HTR-8/SVneo (cell line): Measurements from ENCODE around the gene LEMD2.
"Not testable (repeated sequence)": the region's sequence is repeated elsewhere in the genome, so short reads cannot be mapped to it uniquely, and the experiment has no call there.

Experiments
- DNase-seq: peaks from one replicate; pipeline ENCODE4 v3.0.0; 2011; ENCODE audit warnings: low spot score, mixed read lengths; ENCODE audit not compliant: insufficient read length
- FAIRE-seq: peaks from 2 replicates; lab custom pipeline; 2011; peaks lifted over from hg19 to GRCh38; lab: Jason Lieb, UNC

Gene LEMD2

DNA sequence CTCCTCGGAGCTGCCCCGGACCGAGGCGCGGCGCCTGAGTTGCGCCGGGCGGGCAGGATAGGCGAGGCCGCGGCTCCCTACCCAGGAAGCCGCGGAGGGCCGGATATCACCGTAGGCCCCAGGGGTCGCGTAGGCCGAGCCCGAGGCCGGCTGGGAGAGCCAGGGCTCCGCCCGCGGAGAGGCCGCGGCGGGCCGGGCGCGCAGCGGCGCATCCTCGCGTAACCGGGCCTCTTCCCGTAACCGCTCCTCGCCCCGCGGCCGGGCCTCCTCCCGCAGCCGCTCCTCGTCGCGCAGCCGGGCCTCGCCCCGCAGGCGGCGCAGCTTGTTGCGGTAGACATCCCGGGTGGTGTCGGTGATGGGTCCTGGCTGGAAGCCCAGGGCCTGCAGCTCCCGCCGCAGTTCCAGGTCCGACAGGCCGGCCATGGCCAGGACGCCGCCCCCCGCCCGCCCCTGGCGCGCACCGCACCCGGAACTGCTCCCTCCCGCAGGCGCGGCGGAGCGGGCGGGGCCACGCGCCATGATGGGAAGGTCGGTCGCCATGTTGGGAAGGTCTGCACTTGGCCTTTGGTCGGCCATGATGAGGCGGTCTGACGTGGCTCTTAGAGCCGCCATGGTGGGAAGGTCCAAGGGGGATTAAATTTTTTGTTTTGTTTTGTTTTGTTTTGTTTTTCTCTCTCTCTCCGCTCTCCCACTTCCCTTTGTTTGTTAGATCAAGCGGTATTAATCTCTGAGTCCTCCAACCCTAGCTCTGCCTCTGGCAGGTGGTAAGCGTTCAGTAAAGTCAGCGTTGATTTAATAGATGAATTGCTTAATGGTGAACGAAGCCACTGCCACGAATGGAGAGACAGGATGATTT, at the start of gene LEMD2:
TSS of gene LEMD2 (minus strand) at position 437 of the 856 bp plus-strand sequence. CDS start at position 423, 14 bp downstream.
- FAIRE-seq, result peak; percentile 96

DNA sequence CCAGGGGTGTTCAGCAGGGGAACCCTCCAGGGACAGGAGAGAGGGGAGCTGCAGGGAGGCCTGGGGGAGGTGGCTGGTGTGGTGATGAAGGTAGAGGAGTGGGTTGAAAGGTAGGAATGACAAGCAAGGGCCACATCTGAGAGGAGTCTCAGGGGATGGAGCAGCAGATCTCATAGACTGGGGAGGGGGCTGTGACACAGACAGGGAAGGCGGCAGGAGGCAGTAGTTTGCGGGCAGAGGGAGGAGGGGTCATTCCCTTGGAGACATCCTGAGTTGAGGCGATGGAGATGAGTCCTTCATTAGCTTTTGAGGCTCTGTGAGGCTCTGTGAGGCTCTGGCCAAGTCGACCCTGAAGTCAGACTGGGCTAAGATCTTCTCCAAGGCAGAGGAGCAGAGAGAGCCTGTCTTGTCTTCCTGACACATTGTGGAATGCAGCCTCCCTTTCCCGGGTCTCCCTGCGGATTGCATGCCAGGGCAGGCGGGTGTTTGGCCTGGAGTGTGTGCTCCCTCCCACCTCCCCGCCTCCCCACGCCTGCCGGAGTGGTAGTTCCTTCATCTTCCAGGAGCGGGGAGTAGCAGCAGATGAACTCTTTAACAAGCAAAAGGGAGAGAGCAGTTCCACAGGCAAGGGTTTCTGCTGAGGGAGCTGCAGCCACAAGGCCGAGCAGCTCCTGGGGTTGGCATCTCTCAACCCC, 49.2 kb upstream of the LEMD2 start:
- peak; percentile 57 for DNase-seq
- FAIRE-seq, result peak; percentile 85

More for the DNA sequence above, at the start of gene LEMD2:
- DNase-seq, result peak; percentile 90

- no peak for DNase-seq
- FAIRE-seq, result no peak
Observed at GRCh38 chr6:33836806-33837469, 48.0 kb upstream of the LEMD2 start.

GRCh38 chr6:33834401-33835392, 45.8 kb upstream of the LEMD2 start:
- FAIRE-seq (no peak), DNase-seq (no peak)

DNA sequence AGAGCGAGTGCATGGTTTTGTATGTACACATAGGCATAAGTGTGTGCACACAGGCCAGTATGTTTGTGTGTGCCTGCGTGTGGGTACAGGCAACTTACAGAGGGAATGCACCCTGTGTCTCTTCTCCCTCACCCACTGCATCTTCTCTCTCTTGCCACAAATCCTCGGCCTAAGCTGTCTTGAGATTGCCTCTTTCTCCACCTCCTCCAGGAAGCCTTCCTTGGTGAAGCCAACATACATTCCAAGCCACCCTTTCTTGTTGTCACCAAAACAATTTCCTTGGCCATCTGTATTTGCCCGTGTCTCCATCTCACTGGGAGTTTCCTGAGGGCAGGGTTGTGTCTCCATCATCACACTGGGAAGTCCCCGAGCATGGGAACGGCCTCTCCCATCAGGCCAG, 44.7 kb upstream of the LEMD2 start:
- no peak for DNase-seq
- no peak for FAIRE-seq

DNA sequence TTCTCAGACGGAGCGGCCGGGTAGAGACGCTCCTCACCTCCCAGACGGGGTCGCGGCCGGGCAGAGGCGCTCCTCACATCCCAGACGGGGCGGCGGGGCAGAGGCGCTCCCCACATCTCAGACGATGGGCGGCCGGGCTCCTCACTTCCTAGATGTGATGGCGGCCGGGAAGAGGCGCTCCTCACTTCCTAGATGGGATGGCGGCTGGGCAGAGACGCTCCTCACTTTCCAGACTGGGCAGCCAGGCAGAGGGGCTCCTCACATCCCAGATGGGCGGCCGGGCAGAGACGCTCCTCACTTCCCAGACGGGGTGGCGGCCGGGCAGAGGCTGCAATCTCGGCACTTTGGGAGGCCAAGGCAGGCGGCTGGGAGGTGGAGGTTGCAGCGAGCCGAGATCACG, 43.9 kb upstream of the LEMD2 start:
- not testable (repeated sequence) for FAIRE-seq, DNase-seq

DNA sequence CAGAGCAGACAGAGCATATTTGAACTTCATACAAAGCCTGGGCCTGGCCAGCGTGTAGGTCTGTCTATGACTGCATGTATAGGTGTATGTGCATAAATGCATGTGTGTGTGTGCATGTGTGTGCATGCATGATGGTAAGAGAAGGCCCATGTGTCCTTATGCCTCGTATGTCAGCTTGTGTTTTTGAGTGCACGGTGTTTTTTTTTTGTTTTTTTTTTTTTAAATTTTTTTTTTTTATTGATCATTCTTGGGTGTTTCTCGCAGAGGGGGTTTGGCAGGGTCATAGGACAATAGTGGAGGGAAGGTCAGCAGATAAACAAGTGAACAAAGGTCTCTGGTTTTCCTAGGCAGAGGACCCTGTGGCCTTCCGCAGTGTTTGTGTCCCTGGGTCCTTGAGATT, 42.8 kb upstream of the LEMD2 start:
- not testable (repeated sequence) for DNase-seq, FAIRE-seq

DNA sequence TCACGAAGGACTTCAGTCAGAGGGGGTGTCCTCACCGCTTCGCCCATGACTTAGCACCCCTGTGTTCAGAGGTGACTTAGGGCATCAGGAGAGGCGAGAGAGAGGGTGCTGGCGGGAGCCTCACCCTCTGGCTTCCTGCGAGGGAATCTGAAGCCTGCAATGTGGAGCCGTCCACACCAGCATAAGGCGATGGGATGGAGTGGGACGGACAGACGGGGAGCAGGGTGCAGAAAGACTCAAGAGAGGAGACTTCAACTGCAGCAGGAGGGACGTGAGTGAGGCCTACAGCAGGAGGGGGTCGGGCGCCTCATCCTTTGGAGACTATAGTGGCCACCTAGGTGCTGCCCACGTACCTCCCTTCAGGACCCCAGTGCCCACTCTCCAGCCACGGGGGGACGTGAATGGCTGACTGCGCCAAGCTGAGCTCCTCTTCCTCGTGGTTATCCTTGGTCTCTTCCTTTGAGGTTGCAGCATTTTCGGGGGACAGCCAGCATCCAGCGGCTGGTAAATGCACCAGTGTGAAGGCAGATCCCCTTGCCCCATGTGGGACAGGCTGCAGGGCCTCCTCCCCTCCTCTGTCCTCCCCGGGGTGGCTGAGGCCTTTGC, 41.8 kb upstream of the LEMD2 start:
- no peak for DNase-seq
- FAIRE-seq, result no peak

GRCh38 chr6:33828764-33829731, 40.1 kb upstream of the LEMD2 start:
- FAIRE-seq (no peak), DNase-seq (no peak)

DNA sequence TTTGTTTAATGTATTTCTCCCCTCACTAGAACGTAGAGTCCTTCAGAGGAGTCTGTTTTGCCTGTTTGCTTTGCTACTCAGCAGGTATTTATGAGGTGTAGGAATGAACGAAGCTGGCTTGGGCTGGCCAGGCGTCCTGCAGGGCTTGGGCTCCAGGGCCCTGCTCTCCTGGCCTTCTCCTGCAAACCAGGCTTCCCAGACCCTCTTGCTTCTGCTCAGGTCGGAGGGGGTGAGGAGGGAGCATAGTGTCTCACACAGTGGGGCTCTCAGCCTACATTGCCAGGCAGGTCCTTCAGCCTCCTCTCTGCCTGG, 39.5 kb upstream of the LEMD2 start:
- FAIRE-seq (no peak), DNase-seq (no peak)

- no peak for DNase-seq
- FAIRE-seq, result no peak
Observed at GRCh38 chr6:33827546-33828451, 38.9 kb upstream of the LEMD2 start.

DNA sequence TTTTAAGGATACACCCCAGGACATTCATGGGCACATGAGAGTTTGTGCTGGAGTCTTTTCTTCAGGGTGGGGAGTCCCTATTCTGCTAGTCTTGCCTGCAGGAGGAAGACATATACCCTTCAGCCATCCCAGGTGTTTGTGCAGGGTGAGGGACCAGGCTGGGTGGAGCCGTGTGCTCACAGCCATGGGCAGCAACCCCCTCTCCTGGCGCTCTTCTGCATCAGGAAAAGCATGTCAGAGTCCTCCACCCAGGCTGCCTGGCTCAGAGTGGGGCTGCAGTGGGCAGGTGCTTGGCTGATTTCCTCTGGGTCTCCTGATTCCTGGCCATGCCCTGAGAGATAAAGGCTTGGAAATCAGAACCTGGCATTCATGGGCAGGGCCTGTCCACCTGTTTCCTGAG, 37.6 kb upstream of the LEMD2 start:
- FAIRE-seq (no peak), DNase-seq (no peak)

- FAIRE-seq (no peak), DNase-seq (no peak)
Observed at GRCh38 chr6:33824461-33825154, 35.7 kb upstream of the LEMD2 start.

- FAIRE-seq, result no peak
- no peak for DNase-seq
Observed at GRCh38 chr6:33823806-33824205, 34.9 kb upstream of the LEMD2 start.

DNA sequence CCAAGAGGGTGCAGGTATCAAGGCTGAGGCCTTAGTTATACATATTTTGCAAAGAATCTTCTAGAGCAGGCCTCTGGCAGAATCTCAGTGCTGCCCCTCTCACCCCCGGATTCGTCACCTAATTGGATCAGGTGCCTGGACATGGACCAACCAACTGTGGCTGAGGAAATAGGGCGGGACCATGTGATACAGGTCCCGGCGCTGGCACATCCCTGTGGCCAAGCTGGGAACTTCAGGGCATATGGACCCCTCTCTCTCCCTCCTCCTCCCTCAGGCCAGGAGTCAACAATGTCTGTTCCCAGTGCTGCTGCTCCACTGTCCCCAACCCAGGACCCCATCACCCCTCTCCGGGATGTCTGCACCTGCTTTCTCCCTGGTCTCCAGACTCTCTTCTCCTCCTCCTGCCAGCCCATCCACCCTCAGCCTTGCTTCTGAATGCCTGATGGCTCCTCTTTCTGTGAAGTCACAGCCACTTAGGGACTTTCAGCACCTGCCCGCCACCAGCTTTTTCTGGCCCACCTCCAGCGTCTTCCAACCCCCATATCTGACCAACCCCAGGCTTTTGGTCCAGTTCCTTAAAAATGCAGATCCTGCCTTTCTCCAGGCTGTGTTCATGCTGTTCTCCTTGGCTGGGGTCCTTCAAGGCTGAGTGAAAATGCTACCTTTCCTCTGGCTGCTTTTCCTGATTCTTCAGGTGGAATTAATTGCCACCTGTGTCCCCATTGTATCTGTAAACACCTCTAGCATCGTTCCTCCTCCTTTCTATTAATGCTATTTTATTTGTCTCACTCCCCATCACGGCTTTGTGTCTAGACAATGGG, 33.9 kb upstream of the LEMD2 start:
- no peak for FAIRE-seq
- peak; percentile 57 for DNase-seq
